ENCODE measurements around the gene CNTNAP1.
"Not testable (repeated sequence)": the region's sequence is repeated elsewhere in the genome, so short reads cannot be mapped to it uniquely, and the experiment has no call there.

Gene CNTNAP1

DNA sequence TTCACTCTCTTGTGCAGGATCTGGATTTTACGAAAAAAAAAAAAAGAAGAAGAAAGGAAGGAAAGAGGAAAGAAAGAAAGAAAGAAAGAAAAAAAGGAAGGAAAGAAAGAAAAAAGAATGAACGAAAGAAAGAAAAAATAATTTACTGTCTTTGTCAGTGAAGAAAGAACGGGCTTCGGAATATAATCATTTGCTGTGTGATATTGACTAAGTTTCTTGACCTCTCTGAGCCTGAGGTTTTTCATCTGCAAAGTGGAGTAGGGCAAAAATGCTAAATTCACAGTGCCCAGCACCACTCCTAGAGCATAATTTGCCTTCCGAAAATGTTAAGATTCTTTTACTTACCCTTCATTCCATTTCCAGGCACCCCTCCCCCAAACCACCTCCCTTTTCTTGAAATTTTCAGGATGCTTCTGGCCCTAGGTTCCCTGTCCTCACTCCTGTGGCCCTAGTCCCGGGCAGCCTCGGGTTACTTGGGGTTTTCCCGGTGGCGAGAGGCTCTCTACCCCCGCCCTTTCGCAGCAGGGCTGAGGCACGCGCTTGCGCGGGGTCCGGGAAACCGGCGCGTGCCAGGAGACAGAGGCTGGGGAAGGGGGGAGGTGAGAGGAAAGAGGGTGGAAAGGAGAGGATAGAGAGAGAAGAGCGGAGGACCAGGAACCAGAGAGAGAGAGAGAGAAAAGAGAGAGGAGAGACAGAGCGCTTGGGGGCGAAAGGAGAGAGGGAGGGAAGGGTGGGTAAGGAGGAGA, at the start of gene CNTNAP1:
Gene CNTNAP1 (plus strand): TSS at position 556 of the 746 bp plus-strand sequence. CDS start 299 bp downstream, outside the sequence.
- DNase-seq (ENCODE audit: low read depth in 3 of 3), result no peak

DNA sequence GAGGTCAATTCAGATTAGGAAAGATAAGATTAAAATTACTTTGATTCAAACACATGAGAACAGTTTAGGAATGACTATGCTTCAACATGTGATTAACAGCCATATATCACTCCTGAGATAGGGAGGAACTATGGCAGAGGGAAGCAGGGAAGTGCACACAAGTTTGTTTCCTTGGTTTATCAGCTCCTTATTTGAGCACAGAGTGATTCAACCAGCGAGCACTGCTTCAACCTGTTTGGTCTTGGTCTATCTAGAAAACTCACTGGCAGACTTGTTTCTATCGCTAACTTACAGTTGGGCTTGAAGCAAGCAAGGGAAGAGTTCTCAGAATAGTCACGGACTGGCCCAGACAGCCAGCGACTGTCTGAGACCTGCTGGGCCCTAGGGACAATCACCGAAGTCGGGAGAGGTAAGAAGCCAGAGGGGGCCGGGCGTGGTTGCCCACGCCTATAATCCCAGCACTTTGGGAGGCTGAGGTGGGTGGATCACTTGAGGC, 49.3 kb upstream of the CNTNAP1 start:
- DNase-seq (ENCODE audit: low read depth in 3 of 3), result no peak

DNA sequence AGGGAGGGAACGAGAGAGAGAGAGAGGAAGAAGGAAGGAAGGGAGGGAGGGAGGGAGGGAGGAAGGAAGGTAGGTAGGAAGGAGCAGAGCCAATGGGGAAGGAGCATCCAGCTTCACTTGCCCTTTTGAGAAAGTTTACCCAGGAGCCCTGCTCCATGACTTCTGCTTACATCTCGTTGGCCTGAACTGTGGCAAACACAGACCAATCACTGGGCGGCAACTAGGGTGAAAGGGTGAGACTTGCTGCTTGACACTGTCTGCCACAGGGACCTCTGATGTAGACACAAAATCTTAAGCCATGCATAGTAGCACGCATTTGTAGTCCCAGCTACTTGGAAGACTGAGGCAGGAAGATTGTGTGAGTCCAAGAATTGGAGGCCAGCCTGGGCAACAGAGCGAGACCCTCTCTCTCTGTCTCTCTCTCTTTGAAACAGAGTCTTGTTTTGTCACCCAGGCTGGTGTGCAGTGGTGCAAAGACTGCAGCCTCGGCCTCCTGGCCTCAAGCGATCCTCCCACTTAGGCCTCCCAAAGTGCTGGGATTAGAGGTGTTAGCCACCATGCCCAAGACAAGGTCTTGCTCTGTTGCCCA, 42.7 kb upstream of the CNTNAP1 start:
- no peak for DNase-seq (ENCODE audit: low read depth in 3 of 3)

DNA sequence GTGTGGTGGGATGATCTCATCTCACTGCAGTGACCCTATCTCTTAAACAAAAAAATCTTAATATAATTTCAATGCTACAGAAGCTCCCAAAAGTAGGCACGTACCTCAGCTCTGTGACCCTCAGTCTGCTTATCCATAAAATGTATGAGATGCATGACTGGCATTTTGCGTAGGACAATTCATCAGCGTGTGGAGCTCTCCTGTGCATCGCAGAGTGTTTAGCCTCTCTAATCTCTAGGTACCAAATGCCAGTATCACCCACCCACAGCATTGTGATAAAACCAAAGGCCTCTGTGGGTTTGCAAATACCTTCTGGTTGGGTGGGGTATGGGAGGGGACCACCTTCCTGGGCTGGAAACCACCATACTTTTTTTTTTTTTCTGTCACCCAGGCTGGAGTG, 42.2 kb upstream of the CNTNAP1 start:
- no peak for DNase-seq (ENCODE audit: low read depth in 3 of 3)

DNA sequence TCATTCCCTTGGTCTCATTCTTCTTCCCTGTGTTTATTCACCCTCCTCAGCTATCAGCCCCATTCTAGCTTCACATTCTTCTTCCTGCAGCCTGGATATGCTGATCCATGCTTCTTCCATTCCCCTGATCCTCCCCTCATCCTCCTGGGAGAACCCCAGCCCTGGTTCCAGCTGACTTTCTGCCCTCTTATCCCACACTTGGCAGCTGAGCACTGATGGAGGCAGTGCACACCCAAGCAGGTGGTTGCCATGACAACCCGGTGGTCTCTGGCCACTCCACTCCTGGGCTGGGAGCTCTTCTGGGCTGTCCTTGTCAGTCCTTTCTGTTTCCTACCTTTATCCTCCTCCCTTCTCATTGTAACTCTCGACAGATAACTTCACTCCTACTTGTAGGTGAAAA, 40.0 kb upstream of the CNTNAP1 start:
- no peak for DNase-seq (ENCODE audit: low read depth in 3 of 3)

DNA sequence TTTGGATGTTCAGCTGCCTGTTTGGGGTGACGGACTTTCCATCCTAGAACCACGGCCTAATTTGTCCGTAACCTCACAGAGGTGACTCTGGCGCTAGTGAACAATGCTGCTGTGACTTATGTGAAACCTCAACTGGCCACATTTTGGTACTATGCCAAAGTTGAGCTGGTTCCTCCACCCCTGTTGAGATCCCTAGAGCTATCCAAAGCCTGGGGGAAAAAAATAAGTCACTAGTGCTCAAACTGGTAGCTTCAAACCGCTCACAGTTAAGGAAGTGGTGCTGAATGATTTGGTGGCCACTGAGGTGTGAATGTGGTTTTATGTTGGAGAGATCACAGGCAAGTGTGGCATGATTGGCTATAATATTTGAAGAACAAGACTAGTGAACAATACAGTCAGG, 34.6 kb upstream of the CNTNAP1 start:
- no peak for DNase-seq (ENCODE audit: low read depth in 3 of 3)

DNA sequence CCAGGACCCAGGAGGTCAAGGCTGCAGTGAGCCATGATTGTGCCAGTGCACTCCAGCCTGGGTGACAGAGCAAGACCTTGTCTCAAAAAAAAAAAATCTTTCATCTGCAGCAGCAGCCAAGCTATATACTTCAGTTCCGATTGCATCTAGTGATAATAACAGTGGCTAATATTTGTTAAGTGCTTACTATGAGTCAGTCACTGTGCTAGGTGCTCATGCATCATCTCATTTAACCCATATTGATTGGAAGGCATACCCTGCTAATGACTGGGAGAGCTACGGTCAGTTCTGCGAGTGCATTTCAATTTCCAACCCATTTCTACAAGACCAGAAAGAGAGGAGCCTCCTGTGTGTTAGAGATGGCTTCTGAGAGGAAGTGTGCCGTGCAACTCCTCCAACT, 30.9 kb upstream of the CNTNAP1 start:
- no peak for DNase-seq (ENCODE audit: low read depth in 3 of 3)

DNA sequence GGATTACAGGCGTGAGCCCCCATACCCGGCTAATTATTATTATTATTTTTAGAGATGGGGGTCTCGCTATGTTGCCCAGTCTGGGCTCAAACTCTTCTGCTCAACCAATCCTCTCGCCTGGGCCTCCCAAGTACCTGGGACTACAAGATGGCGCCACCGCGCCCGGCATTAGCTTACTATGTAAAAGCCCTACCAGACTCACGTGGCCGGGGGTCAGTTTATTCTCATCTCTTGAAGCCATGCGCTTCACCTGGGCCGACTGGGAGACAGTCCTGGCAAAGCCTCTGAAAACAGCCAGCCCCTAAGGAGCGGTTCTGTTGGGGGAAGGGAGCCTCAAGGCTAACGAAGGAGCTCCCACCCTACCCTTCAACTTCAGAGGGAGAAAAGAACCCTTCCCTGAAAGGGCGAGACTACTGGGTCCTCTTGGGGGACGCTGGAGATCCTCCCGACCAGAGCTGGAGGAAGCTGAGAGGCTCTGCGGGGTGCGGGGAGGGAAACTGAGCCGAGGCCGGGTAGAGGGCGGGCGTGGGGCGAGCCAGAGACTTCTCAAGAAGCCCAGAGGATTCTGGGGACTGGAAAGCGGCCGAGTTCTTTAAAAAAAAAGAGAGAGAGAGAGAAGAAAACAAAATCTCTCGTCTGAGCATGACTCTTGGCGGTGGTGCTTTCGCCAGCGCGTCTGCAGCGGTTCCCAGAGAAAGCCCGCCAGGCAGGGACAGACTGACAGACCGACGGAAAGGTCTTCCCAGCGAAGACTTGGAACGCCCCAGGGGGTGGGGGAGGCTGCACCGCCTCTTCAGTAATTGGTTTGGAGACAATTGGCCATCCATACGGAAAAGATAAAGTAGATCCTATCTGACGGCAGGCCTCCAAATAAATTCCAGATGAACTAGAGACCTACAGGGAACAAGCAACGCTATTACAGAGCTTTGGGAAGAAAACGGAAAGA, 28.9 kb upstream of the CNTNAP1 start:
- no peak for DNase-seq (ENCODE audit: low read depth in 3 of 3)

DNA sequence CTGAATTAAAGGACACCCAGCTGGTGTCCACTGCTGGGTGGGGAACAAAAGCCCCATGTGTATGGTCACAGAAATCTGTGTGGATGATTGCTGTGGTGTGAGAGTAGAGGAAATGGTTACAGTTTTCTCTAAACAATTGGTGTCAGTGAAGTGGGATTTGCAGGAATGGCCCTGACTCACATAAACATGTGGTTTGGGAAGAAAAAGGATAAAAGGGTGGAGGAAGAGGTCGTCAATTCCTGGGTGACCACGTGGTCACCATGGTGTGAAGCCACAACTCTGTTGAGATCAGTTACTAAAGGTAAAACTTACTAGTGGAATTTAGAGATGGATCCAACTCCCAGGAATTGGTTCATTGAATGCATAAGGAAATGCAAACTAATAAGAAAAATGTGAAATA, 26.8 kb upstream of the CNTNAP1 start:
- no peak for DNase-seq (ENCODE audit: low read depth in 3 of 3)

DNA sequence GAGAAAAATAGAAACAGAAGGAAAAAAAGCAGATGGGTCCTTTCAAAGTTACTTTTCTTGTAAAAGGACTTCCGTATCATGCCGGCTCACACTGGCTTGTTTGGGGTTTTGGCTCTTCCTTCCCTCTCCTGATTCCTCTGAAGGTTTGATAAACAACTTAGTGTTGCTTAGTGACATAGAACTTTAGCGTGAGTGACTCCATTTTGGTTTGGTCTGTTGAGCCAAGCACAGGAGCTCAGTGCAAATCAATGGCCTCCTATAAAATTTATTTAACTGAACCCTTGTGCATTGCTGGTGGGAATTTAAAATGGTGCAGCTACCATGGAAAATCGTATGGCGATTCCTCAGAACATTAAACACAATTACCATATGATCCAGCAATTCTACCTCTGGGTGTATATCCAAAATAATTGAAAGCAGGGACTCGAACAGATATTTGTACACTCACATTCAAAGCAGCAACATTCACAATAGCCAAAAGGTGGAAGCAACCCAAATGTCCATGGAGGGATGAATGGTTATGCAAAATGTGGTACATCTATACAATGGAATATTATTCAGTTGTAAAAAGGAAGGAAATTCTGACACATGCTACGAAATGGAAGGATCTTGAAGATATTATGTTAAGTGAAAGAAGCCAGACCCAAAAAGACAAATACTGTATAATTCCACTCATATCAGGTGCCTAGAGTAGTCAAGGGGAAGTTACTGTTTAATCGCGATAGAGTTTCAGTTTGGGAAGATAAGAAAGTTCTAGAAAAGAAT, 24.3 kb upstream of the CNTNAP1 start:
- no peak for DNase-seq (ENCODE audit: low read depth in 3 of 3)

DNA sequence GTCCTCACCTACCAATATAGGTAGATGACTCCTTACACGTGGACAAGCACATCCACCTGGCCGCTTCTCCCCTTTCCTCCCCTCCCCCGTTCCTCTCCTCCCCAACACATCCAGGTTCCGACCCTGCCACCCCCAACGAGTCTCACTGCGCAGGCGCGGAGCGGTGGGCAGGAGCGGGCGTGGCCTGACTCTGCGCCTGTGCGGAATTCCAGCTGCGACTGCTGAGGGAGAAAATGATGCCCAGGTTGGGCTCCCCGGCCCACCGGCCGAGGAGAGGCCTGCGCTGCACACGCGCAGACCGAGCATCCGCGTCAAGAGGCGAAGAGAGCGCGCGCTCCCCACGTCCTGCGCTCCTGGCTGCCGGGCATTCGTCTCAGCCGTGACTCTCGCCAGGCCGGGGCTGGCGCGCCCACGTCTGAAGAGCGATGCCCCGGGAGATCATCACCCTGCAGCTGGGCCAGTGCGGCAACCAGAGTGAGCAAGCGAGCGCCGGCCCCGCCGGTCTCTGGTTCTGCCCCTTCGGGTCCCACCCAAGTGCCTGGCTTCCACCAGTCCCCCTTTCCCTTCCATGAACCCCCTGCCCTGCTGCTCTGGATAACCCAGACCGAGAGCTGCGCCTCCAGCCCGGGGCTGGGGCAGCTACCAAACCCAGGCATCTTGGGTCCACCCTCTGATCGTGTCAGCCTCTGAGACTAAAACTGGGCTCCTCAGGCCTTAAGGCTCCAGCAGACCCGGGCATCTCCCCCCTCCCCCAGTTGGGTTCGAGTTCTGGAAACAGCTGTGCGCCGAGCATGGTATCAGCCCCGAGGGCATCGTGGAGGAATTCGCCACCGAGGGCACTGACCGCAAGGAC, 23.0 kb upstream of the CNTNAP1 start, which contains the start of gene TUBG2:
Gene TUBG2 (plus strand): TSS at position 206 of the 853 bp plus-strand sequence. CDS start 220 bp downstream, at position 426.
- DNase-seq (ENCODE audit: low read depth in 3 of 3), result peak; percentile 56 to 63 (median 59)

DNA sequence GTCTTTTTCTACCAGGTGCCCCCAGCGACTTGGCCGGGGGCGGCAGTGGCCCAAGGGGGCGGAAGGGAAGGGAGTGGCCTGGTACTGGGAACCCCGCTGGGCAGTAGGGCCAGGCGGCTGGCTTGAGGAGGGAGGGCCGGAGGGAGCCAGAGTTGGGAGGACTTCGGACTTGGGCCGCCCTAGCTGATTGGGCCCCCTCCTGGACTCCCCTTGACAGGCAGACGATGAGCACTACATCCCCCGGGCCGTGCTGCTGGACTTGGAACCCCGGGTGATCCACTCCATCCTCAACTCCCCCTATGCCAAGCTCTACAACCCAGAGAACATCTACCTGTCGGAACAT, 22.4 kb upstream of the CNTNAP1 start:
- DNase-seq (ENCODE audit: low read depth in 3 of 3), result not testable (repeated sequence)

DNA sequence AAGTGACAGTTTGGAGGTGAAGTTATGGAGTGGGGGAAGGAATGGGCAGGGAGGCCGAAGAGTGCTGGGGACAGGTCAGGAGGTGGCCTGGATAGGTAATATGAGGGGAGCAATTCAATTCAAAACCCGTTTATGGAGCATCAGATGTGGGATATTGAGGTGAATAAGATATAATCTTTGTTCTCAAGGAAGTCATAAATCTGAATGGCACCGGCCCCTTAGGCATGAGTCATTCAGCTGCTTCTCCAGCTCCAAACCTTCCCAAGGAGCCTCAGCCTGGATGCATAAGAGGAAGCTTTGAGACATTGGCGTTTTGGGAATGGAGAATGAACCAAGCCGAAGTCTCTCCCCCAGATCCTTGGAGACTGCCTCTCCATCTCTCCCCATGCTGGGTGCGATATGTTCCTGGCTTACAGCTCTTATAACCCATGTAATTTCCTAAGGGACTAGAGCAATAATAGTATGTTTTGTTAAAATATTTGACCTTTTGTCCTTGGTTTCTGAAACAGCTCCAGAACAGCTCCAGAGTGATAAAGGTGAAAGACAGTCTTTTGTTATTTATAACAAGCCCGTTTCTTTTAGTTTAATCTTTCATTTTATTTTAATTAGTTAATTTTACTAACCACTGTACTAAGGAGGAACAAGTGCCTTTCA, 21.5 kb upstream of the CNTNAP1 start:
- no peak for DNase-seq (ENCODE audit: low read depth in 3 of 3)

DNA sequence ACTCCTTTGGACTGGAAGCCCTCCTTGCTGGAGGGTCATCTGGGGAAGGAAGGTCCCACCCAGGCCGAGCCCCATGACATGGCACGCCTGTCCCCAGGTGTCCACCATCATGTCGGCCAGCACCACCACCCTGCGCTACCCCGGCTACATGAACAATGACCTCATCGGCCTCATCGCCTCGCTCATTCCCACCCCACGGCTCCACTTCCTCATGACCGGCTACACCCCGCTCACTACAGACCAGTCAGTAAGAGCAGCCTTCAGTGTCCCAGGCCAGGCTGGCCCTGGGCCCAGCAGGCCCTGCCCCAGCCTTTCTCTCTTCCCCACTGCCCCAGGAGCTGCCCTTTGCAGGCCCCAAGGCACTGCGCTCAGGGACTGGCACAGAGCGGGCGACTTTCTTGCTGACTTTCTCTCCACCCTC, 16.7 kb upstream of the CNTNAP1 start:
- no peak for DNase-seq (ENCODE audit: low read depth in 3 of 3)

DNA sequence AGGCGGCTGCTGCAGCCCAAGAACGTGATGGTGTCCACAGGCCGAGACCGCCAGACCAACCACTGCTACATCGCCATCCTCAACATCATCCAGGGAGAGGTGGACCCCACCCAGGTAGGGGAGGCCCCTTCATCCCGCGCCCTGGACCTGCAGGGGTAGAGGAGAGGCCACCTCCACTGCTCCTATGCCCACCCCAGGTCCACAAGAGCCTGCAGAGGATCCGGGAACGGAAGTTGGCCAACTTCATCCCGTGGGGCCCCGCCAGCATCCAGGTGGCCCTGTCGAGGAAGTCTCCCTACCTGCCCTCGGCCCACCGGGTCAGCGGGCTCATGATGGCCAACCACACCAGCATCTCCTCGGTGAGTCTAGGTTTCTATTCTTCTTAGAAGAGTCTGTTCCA, 16.2 kb upstream of the CNTNAP1 start:
- not testable (repeated sequence) for DNase-seq (ENCODE audit: low read depth in 3 of 3)

DNA sequence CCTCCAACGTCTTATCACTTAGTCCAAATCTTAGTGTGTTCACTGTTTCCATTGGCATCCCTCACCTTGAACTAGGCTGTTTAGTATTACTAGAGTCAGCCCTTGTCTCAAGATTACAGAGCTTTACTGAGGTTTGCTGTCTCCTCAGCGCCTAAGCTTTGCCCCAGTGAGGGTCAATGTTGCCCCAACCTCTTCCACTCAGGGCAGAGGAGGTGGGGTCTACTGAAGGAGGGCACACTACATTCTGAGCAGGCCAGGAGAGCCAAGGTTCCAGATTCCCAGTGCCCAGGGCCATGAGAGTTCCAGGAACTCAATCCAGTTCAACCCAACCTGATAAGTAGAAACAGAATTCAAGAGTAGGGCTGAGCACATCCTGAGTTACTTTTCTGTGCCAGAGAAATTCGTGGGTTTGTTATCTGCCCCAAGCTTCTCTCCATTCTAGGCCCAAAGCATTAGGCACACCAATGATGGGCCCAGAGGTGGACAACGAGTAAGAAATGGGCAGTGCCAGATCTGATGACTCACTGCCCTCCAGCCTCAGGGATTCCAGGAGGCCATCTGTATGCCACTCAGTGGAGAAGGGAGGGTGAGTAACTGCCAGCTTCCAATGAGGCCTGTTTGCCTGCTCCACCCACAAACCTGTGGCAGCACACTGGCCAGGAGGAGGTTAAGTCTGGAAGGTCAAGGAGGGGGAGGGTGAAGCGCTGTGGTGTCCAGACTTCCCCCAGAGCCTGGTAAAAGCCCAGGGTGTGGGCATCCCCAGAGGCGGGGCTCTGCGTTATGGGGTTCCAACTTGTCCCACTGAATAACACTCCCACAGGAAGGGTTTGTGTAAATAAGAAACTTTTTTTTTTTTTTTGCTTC, 15.0 kb upstream of the CNTNAP1 start:
- DNase-seq (ENCODE audit: low read depth in 3 of 3), result no peak

DNA sequence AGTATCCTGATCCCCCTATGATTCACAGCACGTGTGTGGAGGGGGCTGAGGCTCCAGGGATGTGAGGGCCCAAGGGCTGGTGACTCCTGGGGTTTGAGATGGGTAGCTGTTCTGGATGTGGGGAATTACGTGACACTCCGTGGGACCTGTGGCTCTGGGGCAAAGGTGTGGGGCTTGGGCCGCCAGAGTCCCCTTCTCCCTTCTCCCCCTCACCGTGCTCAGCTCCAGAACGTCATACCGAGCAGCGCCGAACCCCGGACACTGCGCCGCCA, 12.7 kb upstream of the CNTNAP1 start:
- DNase-seq (ENCODE audit: low read depth in 3 of 3), result no peak

DNA sequence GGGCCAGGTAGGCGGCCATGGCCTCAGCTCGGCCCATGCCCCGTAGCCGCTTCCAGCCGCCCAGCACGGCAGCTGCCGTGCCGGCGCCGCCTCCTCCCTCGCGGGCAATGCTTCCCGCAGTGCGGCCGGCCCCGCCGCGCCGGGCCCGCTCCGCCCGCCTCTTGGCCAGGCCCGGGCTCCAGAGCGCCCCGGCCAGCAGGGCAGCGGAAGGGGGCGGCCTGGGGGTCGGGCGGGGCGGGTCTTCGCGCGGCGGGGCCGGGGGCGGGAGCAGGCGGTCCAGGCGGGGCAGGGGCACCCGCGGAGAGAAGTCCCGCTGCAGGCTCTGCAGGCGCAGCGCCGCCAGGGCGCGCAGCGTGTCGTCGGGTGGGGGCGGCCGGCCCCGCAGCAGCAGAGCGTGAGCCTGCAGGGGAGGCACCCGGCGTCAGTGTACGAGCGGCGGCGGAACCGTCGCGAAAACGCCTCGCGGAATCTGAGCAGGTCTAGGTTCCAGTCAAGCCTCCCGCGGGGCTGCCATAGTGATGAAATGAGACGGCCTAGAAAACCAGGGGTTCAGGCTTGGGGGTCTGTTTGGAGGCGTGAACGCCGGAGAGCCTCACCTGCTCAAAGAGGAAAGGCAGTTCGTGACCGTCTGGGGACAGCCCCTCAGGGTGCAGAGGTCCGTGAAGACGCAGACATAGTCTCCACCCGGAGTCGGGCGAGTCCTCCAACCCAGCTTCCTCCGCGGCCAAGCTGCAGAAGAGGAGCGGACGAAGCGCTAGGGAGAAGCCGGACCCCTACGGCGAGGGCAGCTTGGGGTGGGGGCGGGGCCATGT, 12.1 kb upstream of the CNTNAP1 start:
- DNase-seq (ENCODE audit: low read depth in 3 of 3), result no peak
